GM18909 (cell line): ENCODE data around the gene BMPER.

Experiments
- ATAC-seq: cut with Tn5 transposase; IDR thresholded peaks from one replicate; pipeline ENCODE4 v1.9.1; 2021; ENCODE audit warnings: mild to moderate bottlenecking; ENCODE audit not compliant: unreplicated experiment, poor library complexity

The BMPER gene

DNA sequence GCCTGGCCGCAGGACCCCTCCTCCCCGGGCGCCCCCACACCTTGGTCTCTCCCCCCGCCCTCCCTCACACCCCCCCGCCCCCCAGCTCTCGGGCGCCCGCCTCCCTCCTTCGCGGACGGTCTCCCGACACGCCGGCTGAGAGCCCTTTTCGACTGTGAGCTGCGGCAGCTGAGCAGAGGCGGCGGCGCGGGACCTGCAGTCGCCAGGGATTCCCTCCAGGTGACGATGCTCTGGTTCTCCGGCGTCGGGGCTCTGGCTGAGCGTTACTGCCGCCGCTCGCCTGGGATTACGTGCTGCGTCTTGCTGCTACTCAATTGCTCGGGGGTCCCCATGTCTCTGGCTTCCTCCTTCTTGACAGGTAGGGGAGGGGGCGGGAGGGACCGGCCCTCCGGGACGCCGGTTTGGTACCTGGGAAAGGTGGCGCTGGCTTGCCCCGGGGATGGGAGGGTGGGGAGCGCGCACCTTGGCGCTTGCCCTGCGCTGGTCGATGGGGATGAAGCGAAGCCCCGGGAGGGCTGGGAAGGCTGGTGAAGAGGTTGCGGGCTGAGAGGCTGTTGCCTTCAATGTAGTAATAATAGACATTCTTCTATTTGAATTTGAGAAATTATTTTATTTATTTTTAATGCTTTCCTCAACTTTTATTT is at the start of gene BMPER:
BMPER (plus strand) TSS at position 151 of the 644 bp plus-strand sequence; CDS start at position 226, 75 bp downstream.
- ATAC-seq: no peak

DNA sequence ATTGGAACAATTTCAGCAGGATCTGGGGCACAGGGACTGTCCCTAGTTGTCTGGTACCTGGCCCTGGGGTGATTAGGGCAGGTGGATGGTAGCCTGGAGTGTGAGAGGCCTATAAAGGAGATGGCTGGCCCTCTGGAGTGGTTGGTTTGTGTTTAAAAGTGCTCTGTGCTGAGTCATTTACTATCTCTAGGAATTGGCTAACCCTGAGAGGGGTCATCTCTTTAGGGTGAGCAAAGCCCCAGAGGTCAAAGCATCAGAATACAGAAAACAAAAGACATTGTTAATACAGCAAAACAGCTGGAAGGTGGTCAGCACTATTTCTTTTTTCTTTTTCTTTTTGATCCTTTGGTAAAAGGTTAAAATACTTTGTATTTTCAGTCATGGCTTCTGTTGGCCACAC is 43.4 kb upstream of the BMPER start:
- ATAC-seq: no peak

DNA sequence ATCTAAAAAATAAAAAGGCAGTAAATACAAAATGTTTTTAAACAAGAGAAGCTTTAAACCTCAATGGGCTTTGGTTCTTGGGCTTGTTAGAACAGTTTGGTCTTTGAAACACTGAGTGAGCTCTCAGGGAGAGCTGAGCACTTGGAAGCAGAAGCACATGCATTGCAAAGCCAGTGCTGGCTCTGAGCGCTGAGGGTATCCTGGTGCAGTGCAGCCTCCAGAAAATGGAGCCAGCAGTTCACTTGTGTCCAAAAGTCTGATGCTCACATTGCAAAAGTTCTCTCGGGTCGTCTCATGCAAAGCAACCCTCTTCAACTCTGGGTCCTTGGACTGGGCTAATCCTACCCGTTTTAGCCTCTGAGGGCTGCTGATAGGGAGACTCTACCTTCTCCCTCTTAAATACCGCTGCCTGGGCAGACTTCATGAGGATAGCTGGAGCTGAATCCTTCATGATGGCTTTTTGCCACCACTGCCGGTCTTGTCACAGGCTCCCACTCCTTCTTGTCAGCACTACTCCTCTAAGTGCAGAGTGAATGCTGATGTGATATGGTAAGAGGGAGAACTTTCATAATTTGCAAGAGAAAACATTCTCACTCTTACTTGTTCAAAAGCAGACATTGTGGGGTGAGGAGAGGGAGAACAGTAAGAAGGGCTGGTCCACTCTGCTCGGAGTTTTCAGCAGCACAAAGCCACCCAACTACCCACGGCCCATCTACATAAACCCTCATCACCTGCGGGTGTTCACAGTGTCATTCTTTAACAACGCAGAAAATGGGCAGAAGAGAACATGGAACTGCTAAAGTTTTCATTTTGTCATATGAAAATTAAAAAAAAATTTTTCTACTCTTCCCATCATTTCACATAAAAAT is 42.2 kb upstream of the BMPER start:
- ATAC-seq: no peak

DNA sequence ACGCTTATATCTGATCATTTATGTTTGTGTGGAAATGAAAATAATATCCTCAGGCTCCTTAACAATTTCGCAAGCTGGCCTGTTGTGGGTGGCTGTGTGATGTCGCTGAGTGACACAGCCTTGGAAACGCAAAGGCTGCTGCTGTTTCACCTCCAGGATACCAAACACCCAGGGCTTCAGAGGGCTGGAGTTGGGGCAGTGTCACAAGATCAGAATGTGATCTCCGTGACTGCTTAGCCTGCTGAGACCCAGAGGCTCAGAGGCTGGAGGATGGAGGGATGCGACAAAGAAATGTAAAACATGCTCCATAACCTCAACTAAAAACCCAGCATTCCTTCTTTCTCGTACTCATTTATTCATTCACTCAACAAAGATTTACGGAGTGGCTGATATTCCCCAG is 37.2 kb upstream of the BMPER start:
- ATAC-seq: no peak

DNA sequence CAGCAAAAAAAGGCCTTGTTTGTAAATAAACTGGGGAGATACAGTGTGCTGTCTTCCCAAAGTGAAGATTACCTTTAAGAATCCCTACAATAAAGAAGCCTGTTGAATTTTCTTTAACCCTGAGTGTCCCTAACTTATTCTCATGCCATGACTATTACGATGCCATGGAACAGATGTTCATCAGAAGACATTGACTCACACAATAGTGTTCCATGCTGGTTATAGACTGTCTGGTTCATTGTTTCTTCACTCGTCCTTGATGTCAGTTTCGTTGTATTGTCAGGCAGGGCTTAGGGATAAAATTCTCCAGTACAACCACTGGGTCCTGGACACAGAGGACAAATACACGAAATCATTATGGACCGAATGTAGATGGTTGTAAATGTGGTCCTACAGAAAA is 36.2 kb upstream of the BMPER start:
- ATAC-seq: no peak

DNA sequence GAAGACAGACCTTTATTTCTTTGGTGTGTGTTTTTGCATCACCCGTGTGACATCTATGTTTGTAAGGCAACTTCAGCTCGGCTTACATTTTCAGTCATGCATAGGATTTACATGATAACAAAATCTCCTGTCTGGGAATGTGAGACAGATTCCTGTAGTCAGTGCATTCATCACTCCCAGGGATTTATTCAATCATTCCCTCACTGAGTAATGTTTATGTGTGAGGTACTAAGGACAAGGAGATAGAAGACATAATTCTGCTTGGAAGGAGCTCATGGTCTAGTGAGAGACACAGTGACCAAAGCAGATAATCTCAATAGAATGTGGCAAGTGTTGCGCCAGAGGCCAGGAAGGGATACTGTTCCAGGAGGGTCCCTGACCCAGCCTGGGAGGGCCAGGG is 35.2 kb upstream of the BMPER start:
- ATAC-seq: no peak

DNA sequence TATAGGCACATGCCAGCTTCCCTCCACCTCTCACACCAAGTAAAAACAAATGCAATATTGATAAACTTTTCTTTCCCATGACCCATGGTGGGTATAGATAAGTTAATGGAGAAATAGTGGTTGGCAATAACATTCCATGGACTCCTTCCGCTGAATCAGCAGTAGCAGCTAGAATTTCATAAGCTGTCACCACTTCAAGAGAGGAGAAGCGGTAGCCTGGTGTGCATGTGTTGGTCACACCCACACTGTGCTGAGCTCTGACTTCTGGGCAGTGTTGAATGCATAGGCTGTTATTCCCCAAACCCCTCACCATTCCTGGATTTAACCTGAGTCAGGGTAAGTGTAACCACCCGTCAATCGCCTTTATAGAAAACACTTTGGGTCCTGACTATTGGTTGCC is 32.5 kb upstream of the BMPER start:
- no peak for ATAC-seq

DNA sequence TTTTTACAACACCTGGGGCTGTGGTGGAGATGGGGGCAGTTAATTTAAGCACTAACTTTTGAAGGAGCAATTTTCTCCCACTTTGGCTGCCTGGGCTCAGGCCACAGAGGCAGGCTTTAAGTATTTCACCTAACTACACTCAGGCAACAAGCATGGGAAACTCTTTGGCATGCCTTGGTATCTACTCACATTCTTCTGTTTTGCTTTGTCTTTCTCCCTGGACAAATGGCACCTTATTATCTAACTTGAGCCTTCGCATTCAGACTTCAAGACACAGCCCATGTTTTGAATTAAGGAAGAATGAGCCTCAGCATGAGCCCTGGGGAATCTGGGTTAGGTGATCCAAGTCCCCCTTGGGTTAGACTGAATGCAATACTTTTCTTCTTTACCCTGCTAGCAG is 31.8 kb upstream of the BMPER start:
- no peak for ATAC-seq

DNA sequence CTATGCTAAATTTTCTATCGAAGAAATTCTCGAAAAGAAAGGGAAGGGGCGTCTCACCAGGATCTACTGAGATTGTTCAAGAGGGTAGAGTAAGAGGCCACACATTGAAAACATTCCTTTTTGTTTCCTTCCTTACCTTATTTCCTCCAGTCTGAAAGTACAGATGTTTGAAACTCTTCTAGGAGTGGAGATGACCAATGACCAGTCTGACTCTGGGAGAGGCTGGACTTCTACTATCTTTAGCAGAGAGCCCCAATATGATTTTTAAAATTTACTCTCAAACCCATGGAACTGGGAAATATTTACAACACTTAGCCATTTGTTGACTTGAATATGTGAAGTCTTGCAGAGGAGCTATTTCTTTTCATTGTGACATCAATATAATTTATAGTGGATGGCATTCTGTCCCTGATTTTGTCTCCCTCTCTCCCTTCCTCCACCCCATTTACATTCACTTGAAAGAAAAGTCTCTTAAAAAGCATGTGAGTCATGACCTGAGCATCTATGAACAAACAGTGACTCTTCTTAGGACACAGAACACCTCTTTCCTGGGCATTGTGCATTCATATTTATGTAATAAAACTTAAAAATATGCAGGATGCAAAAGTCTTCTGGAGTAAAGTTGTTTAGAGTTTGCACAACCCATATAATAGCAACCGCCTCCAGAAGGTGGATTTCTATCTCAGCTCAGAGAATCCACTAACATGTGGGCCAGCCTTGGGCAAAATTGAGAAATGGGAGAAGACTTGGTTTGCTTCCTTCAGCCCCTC is 31.2 kb upstream of the BMPER start:
- no peak for ATAC-seq

DNA sequence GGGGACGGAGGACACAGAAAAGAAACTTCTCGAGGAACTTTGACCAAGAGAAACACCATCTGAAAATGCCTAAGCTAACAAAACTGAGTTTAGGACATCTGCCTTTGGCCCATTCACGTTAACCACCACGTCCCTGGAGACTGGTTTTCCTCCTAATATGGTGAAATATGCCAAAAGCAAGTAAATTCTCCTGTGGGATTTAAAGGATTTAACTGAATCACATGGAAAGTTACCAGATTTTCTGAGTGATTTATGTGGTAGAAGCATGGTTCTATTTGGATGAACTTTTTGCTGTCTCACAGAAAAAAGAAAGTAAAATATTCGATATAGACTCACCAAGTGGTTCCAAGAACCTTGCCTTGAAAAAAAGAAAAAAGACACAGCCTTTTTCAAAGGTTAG is 30.4 kb upstream of the BMPER start:
- ATAC-seq: no peak

DNA sequence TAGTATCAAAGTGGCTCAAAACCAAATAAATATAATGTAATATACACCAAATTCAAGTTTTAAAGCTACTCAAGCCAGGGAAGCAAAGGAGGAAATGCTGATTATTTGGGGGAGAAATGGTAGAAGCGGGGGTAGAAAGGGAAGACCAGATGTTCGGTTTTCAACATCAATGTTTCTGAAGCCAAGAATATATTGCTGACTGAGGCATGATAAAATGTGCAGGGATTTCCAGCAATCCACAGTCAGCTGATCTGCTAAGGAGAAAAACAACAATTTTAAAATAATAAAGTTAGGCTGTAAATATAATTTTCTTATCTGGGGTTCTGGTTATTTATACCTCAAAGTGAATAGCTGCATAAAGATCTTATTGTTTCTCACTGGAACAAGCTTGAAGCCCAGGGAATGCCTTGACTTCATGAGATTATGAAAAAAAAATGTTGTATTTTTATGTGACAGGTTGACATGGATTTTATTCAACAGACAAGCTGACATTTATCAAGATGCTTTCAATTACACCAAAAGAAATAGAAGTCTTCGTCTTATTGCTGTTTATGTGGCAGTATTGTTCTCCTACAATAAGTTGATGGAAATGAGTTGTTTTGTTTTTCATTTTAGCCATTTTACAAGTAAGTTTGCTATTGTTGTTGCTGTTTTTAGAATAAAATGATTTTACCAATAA is 28.6 kb upstream of the BMPER start:
- no peak for ATAC-seq

DNA sequence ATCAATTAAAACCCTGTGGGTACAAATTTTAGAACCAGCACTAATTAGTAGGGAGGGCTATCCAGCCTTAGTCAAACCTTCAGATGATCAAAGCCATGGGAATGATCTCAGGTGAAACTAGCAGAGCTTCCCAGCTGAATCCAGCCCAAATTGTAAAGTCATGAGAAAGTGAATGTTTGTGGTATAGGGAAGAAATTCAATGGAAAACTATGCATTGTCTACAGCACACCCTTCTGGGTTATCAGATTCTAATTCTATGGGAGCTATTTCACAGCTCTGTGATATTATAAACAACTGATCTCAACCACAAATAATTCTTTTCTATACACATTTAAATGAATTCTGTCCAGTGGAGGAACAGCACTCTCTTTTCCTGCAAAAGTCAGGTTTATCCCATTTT is 24.6 kb upstream of the BMPER start:
- no peak for ATAC-seq

DNA sequence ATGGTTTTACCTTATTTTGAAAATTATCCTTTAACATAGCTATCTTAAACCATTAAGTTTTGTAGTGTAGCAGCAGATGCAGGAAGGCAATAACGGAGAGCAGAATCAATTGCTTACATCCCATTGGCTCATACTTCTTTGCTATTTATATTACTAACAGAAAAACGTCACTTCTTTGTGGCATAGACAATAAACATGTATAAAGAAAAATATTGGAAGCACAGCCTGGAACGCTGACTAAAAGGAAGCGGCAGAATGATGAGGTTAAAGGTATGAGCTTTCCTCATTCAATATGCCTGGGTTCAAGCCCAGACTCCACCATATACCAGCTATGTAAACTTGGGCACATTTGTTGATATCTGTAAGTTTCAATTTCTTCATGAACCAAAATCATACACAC is 24.0 kb upstream of the BMPER start:
- no peak for ATAC-seq

DNA sequence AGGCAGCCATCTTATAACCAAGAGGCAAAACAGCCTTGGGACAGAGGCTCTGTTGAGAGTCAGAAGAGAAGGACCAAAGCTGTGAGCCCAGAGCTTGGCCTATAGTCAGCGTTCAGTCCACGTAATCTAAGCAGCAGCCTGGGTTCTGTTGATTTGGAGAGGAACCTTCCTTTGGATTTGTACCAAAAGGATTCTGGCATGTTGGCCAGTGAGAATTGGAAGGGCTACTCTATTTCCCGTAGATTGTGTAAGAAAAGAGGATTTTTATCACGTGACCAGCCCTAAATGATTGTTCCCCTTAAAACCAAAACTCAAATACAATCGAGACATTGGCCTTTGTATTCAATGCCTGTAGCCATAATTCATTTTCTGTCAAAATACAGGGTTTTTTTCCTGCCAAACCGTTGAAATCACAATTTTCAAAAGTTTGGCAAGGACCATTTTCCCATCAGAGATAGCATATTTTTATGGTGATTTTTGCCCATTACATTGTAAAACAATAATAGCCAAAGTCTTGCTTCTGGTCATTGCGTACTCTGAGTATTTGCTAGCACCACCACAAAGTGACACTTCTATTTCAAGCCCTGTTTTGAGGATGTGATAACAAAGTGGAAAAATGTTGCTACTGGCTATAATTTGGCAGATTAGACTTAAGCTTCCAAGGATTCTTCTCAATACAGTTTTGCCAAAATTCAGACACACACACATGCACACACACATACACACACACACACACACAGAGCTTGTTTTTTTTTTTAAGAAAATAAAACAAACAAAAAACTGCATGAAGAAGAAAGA is 23.1 kb upstream of the BMPER start:
- no peak for ATAC-seq

DNA sequence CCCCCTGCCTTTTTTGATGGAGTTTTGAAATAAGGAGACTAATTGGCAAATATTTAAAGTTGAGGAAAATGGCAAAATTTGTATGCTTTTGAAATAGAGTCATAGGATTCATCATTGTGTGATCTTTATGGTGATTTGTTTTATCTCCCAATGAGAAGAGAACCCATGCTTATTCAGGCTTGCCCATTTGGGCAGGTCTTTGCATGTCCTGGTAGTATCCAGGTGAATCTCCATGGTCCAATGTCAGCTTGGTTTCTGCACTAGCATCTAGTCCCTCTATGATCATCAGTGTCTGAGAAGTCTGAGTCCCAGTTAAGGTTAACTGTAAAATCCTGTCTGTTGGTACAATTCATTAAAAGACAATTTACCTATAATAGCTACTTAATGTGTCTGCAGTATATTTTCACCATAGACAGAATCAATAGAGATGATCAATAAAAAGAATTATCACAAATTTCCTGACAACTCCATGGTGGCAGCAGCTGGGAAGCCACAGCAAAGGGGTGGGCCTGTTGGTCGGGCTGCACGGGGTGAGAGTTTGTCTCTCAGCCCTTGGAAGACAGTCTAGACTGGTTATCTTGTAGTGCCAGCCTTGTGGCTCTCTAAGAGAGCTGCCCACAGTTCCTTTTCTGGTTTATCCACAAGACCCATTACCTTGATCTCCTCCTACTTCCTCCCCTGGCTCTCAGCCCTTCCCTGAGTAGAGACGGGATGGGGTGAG is 22.2 kb upstream of the BMPER start:
- ATAC-seq: no peak

DNA sequence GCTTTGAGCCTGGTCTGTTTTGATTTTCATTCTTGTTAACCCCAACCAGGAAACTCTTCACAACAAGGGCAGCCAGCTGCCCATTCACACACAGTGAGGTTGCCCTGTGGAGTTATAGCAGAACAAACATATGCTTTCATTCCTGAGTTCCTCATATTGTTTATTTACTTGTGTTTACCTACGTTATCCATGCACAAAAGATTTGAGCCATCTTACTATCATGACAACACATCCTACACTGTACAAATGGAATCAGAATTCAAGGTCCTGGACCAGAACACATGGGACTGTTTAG is 21.7 kb upstream of the BMPER start:
- ATAC-seq: no peak

DNA sequence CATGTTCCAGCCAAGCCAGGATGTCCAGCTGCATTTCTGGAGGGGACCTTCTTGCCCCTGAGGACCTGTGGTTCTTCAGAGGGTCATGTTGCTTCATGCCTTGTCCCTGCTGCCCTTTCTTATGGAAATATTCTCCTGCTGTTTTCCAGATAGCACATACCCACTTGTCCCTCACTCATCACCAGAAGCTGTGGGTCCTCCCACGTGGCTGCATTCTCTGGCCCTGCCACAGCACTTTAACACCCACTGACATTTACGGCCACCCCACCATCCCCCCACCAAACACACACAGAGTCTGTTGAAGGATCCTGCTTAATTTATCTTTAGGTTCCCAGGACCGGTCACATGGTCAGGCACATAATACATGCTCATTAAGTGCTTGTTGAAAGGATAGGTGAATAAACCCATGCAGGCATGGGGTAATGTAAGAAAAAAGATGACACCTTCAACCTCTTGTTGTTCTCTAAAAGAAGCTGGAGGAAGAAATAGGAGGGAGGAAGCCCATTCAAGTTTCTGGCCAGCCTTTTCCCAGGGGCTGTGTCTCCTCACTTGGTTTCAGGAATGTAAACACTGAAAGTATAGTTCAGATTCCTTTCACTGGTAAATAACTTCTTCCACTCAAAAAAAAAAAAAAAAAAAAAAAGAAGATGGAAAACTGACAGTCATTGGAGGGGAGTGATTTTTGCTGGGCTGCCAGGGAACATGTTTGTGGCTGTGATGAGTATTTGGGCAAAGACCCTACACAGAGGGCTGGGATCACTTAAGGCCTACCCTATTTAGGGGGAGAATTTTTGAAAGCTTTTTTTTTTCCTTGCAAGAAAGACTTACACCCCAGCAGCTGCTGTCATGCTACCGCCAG is 19.8 kb upstream of the BMPER start:
- ATAC-seq: no peak

DNA sequence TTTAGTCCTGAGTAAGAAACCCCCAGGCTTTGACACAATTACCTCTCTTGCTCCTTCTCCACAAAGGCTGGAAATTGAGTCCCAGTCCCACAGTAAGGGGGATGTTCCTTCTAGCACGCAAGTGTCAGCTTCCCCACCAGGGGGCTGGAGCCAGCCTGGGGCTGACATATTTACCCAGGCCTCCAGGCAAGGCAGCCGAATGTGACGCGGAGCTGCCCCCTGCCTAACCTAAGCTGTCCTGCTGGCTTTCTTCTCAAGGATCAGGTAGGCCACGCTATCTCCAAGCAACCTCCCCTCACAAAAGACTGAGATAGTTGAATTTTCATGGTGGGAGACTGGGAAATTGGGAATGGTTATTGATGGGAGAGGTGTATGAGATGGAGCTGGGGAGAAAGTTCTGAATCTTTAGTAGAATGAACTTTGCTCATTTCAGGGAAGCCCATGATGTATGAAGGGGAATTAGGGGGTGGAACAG is 19.2 kb upstream of the BMPER start:
- ATAC-seq: no peak
